Cardiac muscle cell (in vitro differentiated cells and primary cell): ENCODE measurements around the gene ROS1. TPM values are rescaled to one million over a fixed set of nuclear protein-coding genes. Genes with fewer than 3 reads are reported as not detected.

Experiments used
- DNase-seq, 2 donors: peaks; one replicate each; pipeline versions ENCODE4 v3.0.0 to v3.0.0-alpha.2; 2010 to 2017; ENCODE audit warnings: low read depth in 1 of 2, low spot score in 1 of 2
- H3K27ac ChIP-seq: fragments of 200-600 bp; sonication (generic); 2 replicates; pipeline ENCODE4 v1.5.1; 2016
- H3K27me3 ChIP-seq: fragments of 200-600 bp; sonication (generic); 2 replicates; pipeline ENCODE4 v1.6.0; 2016; ENCODE audit warnings: control low read depth
- H3K36me3 ChIP-seq: fragments of 200-600 bp; sonication (generic); 2 replicates; pipeline ENCODE4 v1.5.1; 2016; ENCODE audit warnings: control low read depth
- H3K4me1 ChIP-seq: fragments of 200-600 bp; sonication (generic); 2 replicates; pipeline ENCODE4 v1.8.1; 2017; ENCODE audit warnings: low read depth, mild to moderate bottlenecking, mixed run types
- H3K4me3 ChIP-seq: fragments of 200-600 bp; sonication (generic); 2 replicates; pipeline ENCODE4 v1.5.1; 2016; ENCODE audit warnings: mild to moderate bottlenecking
- H3K9me3 ChIP-seq: fragments of 200-600 bp; sonication (generic); 2 replicates; pipeline ENCODE4 v1.5.1; 2017; ENCODE audit warnings: low read depth, mild to moderate bottlenecking, control low read depth
- CTCF ChIP-seq: IDR thresholded peaks from 2 replicates; pipeline ENCODE4 v1.5.1; 2012; ENCODE audit warnings: low read depth, mild to moderate bottlenecking, low read length
- polyA plus RNA-seq: library from polyadenylated mRNA; unstranded; fragments of >200 nt; fragmentation: Nextera tagmentation; extraction: Ambion mirVana; gene quantifications from 2 replicates; pipeline ENCODE4 v1.2.1, GENCODE V29; 2016
- total RNA-seq: library from RNA; depleted of rRNA; stranded (reverse); fragments of >200 nt; gene quantifications from 2 replicates; pipeline ENCODE4 v1.2.3, GENCODE V29; 2016

ROS1 gene
- total and polyA plus RNA-seq, 2 experiments from 2014 or later = not detected

GRCh38 chr6:117352466-117353081, 73.2 kb downstream of the ROS1 start:
- Histone ChIP-seq H3K36me3 (no peaks in the 10 kb centered on the region), H3K27ac (no peak overlapping the region), H3K4me1 (no peaks in the 10 kb centered on the region), H3K9me3 (no peaks in the 10 kb centered on the region), H3K4me3 (no peak overlapping the region), H3K27me3 (no peaks in the 10 kb centered on the region)
- DNase-seq = peak in 1 of 2 donors; percentile 43
- peak; percentile 60 for TF ChIP-seq CTCF

- Histone ChIP-seq H3K36me3 (no peaks in the 10 kb centered on the region), H3K27ac (no peak overlapping the region), H3K4me1 (no peaks in the 10 kb centered on the region), H3K27me3 (no peaks in the 10 kb centered on the region), H3K9me3 (no peaks in the 10 kb centered on the region), H3K4me3 (no peak overlapping the region)
- TF ChIP-seq CTCF = no peak
- no peak for DNase-seq
Measured at GRCh38 chr6:117351521-117351920, 74.2 kb downstream of the ROS1 start.

GRCh38 chr6:117346142-117346930, 79.4 kb downstream of the ROS1 start:
- TF ChIP-seq CTCF = peak; percentile 47
- H3K27ac ChIP-seq = no peak overlapping the region
- H3K36me3 ChIP-seq = no peaks in the 10 kb centered on the region
- H3K27me3 ChIP-seq = no peaks in the 10 kb centered on the region
- no peak overlapping the region for H3K4me3 ChIP-seq
- H3K9me3 ChIP-seq = no peaks in the 10 kb centered on the region
- no peaks in the 10 kb centered on the region for H3K4me1 ChIP-seq
- DNase-seq = peak; percentile 30 to 41

GRCh38 chr6:117345292-117345610, 80.5 kb downstream of the ROS1 start:
- DNase-seq = no peak
- Histone ChIP-seq H3K4me3 (no peak overlapping the region), H3K9me3 (no peaks in the 10 kb centered on the region), H3K27ac (no peak overlapping the region), H3K36me3 (no peaks in the 10 kb centered on the region), H3K27me3 (no peaks in the 10 kb centered on the region), H3K4me1 (no peaks in the 10 kb centered on the region)
- TF ChIP-seq CTCF = no peak

GRCh38 chr6:117344444-117345291, 81.1 kb downstream of the ROS1 start:
- H3K9me3 ChIP-seq = no peaks in the 10 kb centered on the region
- no peak for DNase-seq

More at GRCh38 chr6:117344444-117345291, 81.1 kb downstream of the ROS1 start:
- no peak overlapping the region for H3K4me3 ChIP-seq
- H3K4me1 ChIP-seq = no peaks in the 10 kb centered on the region
- no peaks in the 10 kb centered on the region for H3K27me3 ChIP-seq
- H3K27ac ChIP-seq = no peak overlapping the region
- no peak for TF ChIP-seq CTCF
- no peaks in the 10 kb centered on the region for H3K36me3 ChIP-seq
